GM20431 (cell line): Measurements from ENCODE around the gene FZD2.

Source experiments
- in situ Hi-C: fragments of 300-500 bp; cut with MseI, MboI; formaldehyde crosslinking; loops from one replicate; pipeline ENCODE4 v1.15.0; 2020; ENCODE audit warnings: low sequenced_read_pairs; ENCODE audit not compliant: unreplicated experiment

FZD2 gene

DNA sequence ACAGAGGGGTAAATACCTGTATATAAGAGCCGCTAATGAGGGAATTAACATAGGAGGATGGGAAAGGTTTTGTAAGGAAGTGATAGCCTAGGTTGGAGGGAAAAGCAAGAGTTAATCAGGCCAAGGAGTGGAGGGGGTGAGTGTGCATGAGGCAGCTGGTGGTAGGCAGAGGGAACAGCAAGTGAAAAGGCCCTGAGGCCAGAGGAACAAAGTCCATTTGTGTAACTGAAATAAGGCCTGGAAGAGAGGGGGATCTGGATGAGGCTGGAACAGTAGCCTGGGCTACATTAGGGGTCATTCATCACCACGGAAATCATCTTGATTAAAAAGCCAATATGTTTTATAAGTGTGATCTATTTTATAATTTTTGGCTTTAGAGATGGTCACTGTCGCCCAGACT is 45.7 kb downstream of the FZD2 start:
- in situ Hi-C loops = no loop called here

DNA sequence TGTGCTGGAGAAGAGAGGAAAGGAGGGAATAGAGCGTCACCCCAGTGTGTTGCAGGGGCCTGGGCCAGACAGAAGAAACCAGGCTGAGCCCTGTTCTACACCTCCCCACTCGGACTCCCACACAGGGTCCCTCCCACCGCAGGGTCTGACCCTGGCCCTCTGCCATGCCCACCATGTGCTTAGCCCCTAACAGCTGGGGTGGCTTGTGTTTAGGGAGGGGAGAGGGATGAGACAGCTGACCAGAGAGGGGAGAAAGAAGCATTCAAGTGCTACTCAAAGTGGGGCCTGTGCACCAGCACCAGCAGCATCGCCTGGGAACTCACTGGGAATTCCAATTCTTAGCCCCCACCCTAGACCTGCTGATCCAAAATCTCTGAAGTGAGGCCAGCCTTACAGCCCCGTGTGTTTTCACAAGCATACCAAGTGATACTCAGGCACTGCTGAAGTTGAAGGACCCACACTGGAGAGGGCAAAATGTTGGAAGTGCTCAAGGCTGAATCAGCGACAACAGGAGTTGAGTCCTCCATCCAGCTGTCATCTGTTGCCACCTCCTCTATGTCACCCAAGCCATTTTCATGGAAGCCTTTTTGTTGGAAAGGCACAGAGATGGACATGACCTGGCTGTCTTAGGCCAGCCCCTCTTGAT is 47.0 kb downstream of the FZD2 start:
- in situ Hi-C loops = no loop called here

DNA sequence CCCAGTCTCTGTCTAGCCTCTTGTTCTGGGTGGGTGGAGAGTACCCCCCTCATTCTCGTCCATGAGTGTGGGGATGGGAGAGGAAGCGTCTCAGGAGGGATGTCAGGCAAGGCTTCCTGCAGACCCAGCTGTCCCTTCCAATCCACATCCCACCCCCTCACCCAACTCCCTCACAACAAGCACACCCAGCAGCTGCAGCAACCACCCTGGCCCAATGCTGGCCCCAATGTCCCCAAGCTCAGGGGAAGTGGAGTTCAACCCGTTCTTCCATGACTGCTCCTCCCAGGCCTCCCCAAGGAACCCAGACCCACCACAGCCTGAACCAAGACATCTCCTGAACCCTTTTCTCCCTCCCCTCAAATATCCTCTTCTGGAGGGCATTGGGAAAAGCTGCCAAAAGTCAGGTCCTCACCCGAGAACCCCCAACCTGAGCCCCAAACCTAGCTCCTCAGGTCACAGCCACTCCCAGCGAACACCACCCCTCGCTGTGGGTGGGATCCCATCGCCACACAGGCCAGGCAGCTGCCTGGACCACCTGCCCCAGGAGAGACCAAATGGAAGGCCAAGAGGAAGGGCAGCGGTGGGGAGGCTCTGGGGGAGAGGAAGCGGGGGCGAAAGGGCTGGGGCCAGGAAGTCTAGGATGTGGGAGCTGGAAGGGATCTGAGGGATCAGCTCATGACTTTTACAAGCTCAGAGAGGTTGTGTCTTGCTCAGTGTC is 47.6 kb downstream of the FZD2 start:
- in situ Hi-C loops = no loop called here

DNA sequence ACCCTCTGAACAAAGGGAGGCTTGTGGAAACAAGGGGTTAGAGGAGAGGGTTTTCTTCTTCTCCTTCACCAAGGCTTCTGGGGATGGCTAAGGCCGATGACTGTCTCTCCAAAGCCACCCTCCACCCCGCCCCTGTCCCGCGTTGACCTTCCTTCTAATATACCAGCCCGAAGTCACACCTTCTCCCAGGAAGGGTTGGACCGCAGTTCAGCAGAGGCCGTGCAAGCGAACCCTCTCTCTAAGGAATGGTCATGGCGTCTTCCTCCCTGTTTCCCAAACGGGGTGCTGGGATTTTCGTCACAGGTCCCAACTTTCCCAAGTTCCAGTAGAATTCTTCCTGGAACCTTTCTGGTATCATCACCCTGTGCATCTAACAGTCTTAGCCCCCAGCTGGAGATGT is 49.4 kb downstream of the FZD2 start:
- in situ Hi-C loops = no loop called here

DNA sequence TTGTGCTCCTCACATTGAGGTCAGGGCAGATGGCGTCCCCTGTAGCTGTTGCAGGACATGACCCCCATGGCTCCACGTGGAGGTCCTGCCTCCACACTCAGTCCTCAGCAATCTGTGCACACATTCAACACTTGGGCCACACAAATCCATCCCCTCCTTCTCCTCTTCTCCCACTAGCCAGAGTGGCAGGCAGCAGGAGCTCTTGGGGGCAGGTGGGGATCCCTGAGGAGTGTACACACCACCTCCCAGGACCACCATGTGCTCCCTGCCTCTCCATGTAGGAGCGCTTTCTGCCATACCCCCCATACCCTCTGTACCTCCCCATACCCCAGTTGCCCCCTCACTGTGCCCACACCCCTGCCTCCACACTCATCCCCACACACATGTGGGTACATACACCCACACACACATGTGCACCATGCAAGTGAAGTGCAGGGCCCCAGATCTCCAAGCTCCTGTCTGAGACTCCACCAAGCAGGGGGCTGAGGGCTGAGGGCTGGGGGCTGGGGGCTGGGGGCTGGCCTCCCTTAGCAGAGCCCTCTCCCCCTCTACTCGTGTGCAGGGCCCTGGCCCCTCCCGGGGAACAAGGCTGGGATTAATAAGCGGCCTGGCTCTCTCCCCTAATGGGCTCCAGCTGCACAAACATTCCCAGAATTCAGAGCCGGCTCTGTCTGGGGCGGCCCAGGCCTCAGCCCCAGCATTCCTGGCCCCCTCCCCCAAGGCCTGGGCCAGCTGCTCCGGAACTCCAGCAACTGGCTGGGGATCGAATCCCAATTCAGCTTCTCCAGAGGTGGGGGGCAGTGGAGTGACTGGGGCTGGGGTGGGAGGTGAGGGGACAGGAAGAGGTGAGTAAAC is 50.8 kb downstream of the FZD2 start:
- in situ Hi-C loops = no loop called here

DNA sequence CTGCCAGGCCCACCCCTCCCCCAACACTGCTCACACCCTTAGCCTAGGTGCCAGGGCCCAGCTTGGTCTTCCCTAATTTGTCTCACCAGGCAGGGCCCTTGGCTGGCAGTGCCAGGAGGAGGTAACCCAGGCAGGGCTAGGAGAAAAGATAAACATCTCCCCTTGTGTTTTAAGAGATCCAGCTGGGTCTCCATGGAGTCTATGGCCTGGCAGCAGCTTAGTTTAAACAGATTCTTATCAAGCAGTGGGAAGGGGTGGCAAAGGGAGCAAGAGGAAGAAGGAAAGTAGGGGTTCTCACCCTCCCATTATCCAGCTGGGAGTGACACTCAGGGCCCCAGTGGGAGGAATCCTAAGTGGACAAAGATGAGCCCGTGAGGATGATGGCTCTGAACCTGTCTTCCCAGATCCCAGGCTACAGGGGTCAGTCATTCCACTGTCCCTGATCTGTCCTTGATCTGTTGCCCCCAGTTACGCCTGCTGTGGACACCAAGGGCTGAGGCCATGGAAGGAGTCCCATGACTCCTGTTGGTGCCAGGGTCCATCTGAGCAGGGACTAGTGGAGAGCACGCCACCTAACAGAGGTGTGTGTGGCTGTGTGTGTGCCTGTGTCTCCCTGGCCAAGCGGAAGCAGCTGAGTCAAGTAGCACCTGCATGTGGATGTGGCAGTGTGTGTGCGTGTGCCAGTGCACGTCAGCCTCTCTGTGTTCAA is 51.6 kb downstream of the FZD2 start:
- in situ Hi-C loops = no loop called here

DNA sequence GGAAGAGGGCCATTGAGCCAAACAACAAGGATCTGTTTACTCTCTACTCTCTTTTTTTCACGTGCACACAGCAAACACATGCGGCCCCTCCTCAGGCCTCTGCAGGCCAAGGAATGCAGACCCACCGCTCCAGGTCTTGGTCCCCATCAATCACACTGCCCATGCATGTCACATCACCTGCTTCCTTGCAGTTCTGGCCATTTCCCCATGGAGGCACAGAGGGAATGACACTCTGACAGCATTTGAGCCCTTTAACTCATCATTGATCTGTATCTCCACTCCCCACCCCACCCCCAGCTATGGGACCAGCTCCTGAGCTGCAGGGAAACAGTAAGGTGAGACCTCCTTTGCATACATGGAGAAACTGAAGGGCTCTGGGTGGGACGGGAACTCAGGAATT is 53.0 kb downstream of the FZD2 start:
- in situ Hi-C loops = no loop called here
